Parathyroid adenoma (tissue), 2 donors: ENCODE data around the gene CTCFL.

Experiments used
- H2AFZ ChIP-seq: fragments of 300-600 bp; sonication (generic); one replicate; pipeline ENCODE4 v1.7.0; 2017; ENCODE audit warnings: antibody characterized with exemption, mild to moderate bottlenecking
- H3K27ac ChIP-seq: fragments of 300-600 bp; sonication (generic); one replicate; pipeline ENCODE4 v1.7.0; 2017
- H3K27me3 ChIP-seq: fragments of 300-600 bp; sonication (generic); one replicate; pipeline ENCODE4 v1.7.0; 2017; ENCODE audit warnings: low read length; ENCODE audit not compliant: control insufficient read depth, insufficient read depth
- H3K36me3 ChIP-seq: fragments of 300-600 bp; sonication (generic); one replicate; pipeline ENCODE4 v1.7.0; 2017; ENCODE audit warnings: low read length; ENCODE audit not compliant: control insufficient read depth, insufficient read depth
- H3K4me1 ChIP-seq: fragments of 300-600 bp; sonication (generic); one replicate; pipeline ENCODE4 v1.7.0; 2017; ENCODE audit warnings: control low read depth
- H3K4me2 ChIP-seq: fragments of 300-600 bp; sonication (generic); one replicate; pipeline ENCODE4 v1.7.0; 2017; ENCODE audit warnings: low read length
- H3K4me3 ChIP-seq: fragments of 300-600 bp; sonication (generic); one replicate; pipeline ENCODE4 v1.7.0; 2017; ENCODE audit warnings: low read depth, low read length
- H3K79me2 ChIP-seq: fragments of 300-600 bp; sonication (generic); one replicate; pipeline ENCODE4 v1.7.0; 2017; ENCODE audit warnings: control low read depth
- H3K9ac ChIP-seq: fragments of 300-600 bp; sonication (generic); one replicate; pipeline ENCODE4 v1.7.0; 2017; ENCODE audit warnings: mild to moderate bottlenecking
- H3K9me3 ChIP-seq: fragments of 300-600 bp; sonication (generic); one replicate; pipeline ENCODE4 v1.7.0; 2017; ENCODE audit warnings: low read length; ENCODE audit not compliant: control insufficient read depth
- CTCF ChIP-seq: fragments of 300-600 bp; sonication (generic); IDR thresholded peaks from one replicate; pipeline ENCODE4 v1.7.0; 2017; ENCODE audit warnings: antibody characterized with exemption, mild to moderate bottlenecking
- donor health status: primary hyperparathyroidism.

The CTCFL gene

GRCh38 chr20:57524511-57525176, at the start of gene CTCFL:
TSS of gene CTCFL (minus strand) at chr20:57525140. CDS start at chr20:57524205, 935 bp downstream.
- no peaks in the 10 kb centered on the region for H3K27me3 ChIP-seq
- no peak within 1 kb of the TSS for H3K4me3 ChIP-seq
- H3K4me1 ChIP-seq = no peaks in the 10 kb centered on the region
- H2AFZ ChIP-seq = no peak within 1 kb of the TSS
- no peaks in the 10 kb centered on the region for H3K79me2 ChIP-seq
- H3K9me3 ChIP-seq = no peaks in the 10 kb centered on the region
- H3K36me3 ChIP-seq = no peaks in the 10 kb centered on the region
- no peak within 1 kb of the TSS for H3K27ac ChIP-seq
- H3K9ac ChIP-seq = no peak within 1 kb of the TSS
- TF ChIP-seq CTCF = no peak
- H3K4me2 ChIP-seq = no peak within 1 kb of the TSS

DNA sequence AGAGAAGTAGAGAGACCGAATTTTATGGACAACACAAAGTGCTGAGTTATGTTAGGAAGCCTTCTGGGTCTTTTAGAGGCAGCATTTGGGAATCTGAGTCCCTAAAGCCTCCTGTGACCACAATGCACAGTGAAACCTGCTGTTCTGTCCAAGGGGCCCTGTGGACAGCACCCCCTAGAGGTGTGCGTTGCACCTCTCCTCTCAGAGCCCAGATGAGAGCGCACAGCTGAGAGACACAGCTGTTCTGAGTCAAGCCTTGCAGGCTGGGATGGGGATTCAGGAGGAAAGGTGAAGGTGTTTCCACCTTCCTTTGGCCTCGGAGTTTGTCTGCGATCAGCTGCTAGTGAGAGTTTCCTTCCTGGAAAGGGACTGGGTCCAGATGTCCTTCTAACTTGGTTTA, 49.0 kb upstream of the CTCFL start:
- Histone ChIP-seq H3K4me3 (no peak overlapping the region), H3K27me3 (no peaks in the 10 kb centered on the region), H3K4me1 (peaks cover 7% of the 10 kb centered on the region), H2AFZ (no peak overlapping the region), H3K4me2 (no peak overlapping the region), H3K9ac (no peak overlapping the region), H3K27ac (no peak overlapping the region), H3K9me3 (no peaks in the 10 kb centered on the region), H3K79me2 (no peaks in the 10 kb centered on the region), H3K36me3 (no peaks in the 10 kb centered on the region)
- no peak for TF ChIP-seq CTCF

- Histone ChIP-seq H3K79me2 (no peaks in the 10 kb centered on the region), H3K9ac (no peak overlapping the region), H3K27me3 (no peaks in the 10 kb centered on the region), H3K4me2 (no peak overlapping the region), H2AFZ (no peak overlapping the region), H3K4me1 (peaks cover 7% of the 10 kb centered on the region), H3K36me3 (no peaks in the 10 kb centered on the region), H3K4me3 (no peak overlapping the region), H3K9me3 (no peaks in the 10 kb centered on the region), H3K27ac (no peak overlapping the region)
- no peak for TF ChIP-seq CTCF
Observed at GRCh38 chr20:57573242-57573641, 48.3 kb upstream of the CTCFL start.

DNA sequence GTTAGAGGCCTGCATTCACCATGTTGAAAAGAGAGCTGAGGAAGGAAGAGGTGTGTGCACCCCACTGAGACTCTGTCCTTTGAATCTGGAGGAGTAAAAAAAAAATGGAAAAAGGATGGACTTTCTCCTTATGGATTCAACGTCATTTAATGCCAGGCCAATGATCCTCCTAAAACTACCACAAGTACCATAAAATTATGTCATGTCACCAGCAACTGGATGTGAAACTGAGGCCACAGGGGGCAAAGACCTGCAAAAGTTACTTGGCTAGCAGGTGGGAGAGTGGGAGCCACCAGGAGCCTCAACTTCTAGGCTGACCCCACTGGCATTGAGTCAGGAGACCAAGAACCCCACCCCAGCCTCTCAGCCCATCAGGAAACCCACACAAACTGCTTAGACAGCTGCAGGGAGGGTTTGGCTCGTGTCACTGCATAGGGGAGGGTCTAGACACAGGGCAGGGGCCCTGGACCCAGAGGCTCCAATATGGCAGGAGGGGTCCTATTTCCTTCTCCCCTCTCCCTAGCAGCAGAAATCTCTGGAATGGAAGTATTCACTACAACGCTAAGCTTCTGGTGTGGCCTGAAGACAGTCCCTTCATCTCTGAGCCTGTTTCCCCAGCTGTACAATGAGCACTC, 47.0 kb upstream of the CTCFL start:
- Histone ChIP-seq H3K4me1 (peaks cover 7% of the 10 kb centered on the region), H3K27me3 (no peaks in the 10 kb centered on the region), H3K27ac (no peak overlapping the region), H2AFZ (no peak overlapping the region), H3K9me3 (no peaks in the 10 kb centered on the region), H3K4me2 (no peak overlapping the region), H3K79me2 (no peaks in the 10 kb centered on the region), H3K4me3 (no peak overlapping the region), H3K9ac (no peak overlapping the region), H3K36me3 (no peaks in the 10 kb centered on the region)
- TF ChIP-seq CTCF = no peak

DNA sequence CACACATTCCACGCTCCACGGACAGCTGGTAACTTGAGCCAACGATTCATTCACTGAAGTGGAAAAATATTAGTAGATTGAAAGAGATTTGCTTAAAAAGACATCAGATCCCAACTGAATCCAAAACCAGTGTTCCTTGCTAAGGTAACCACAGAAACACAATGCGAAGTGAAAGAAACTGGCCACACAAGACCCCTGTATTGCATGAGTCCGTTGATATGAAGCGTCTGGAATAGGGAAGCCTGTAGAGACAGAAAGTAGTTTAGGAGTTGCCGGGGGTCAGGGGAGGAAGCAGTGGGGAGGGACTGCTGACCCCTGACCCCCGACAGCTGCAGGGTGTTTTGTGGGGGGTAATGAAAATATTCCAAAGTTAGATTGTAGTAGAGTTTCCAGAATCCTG, 46.0 kb upstream of the CTCFL start:
- Histone ChIP-seq H3K27me3 (no peaks in the 10 kb centered on the region), H3K27ac (no peak overlapping the region), H3K9me3 (no peaks in the 10 kb centered on the region), H3K36me3 (no peaks in the 10 kb centered on the region), H3K4me3 (no peak overlapping the region), H3K79me2 (no peaks in the 10 kb centered on the region), H3K4me1 (peaks cover 7% of the 10 kb centered on the region), H3K9ac (no peak overlapping the region), H2AFZ (no peak overlapping the region), H3K4me2 (no peak overlapping the region)
- TF ChIP-seq CTCF = no peak
